Natural killer cell (primary cell): Measurements from ENCODE around the gene SCGB3A1. TPM values are rescaled to one million over a fixed set of nuclear protein-coding genes. Genes with fewer than 3 reads are reported as not detected.

Experiments
- ATAC-seq, 3 donors: fragments of 150-1000 bp in 2 of 3; fragments of 200-7000 bp in 1 of 3; cut with Tn5 transposase; 1 replicate in 1 of 3; 2 replicates in 2 of 3; pipeline ENCODE4 v1.10.0; 2021; ENCODE audit warnings: mild to moderate bottlenecking in 2 of 3, moderate library complexity in 2 of 3
- DNase-seq, 2 donors: peaks; one replicate each; pipeline versions ENCODE4 v3.0.0 to v3.0.0-alpha.2; 2013 to 2021; ENCODE audit warnings: mixed read lengths in 1 of 2
- H3K27ac ChIP-seq: one replicate; pipeline ENCODE4 v1.5.1; 2013; ENCODE audit warnings: mild to moderate bottlenecking, low read length
- H3K27me3 ChIP-seq: one replicate; pipeline ENCODE4 v1.6.1; 2013; ENCODE audit warnings: low read length; ENCODE audit not compliant: control insufficient read depth, insufficient read depth
- H3K36me3 ChIP-seq: one replicate; pipeline ENCODE4 v1.6.1; 2013; ENCODE audit warnings: low read length; ENCODE audit not compliant: control insufficient read depth, insufficient read depth
- H3K4me1 ChIP-seq: one replicate; pipeline ENCODE4 v1.6.1; 2013; ENCODE audit warnings: low read length; ENCODE audit not compliant: control insufficient read depth, insufficient read depth
- H3K4me3 ChIP-seq: one replicate; pipeline ENCODE4 v1.5.1; 2013; ENCODE audit warnings: low read length
- H3K9me3 ChIP-seq: one replicate; pipeline ENCODE4 v1.6.1; 2013; ENCODE audit warnings: low read length; ENCODE audit not compliant: control insufficient read depth, insufficient read depth
- H3K27ac Mint-ChIP-seq, 2 donors: one replicate each; pipeline ENCODE4 v1.8.0; 2022; ENCODE audit warnings: mild to moderate bottlenecking in 2 of 2, mixed read lengths in 2 of 2, moderate library complexity in 1 of 2
- H3K27me3 Mint-ChIP-seq, 2 donors: one replicate each; pipeline ENCODE4 v1.8.0; 2022; ENCODE audit warnings: low read depth in 2 of 2, mixed read lengths in 2 of 2
- H3K36me3 Mint-ChIP-seq: one replicate; pipeline ENCODE4 v1.8.0; 2022; ENCODE audit warnings: mixed read lengths
- H3K4me1 Mint-ChIP-seq, 2 donors: one replicate each; pipeline ENCODE4 v1.8.0; 2022; ENCODE audit warnings: mixed read lengths in 2 of 2
- H3K4me3 Mint-ChIP-seq: one replicate; pipeline ENCODE4 v1.8.0; 2022; ENCODE audit warnings: mild to moderate bottlenecking, moderate library complexity, mixed read lengths
- H3K9me3 Mint-ChIP-seq, 2 donors: one replicate each; pipeline ENCODE4 v1.8.0; 2022; ENCODE audit warnings: mixed read lengths in 2 of 2
- CTCF ChIP-seq: fragments of 200-600 bp; IDR thresholded peaks from one replicate; pipeline ENCODE4 v1.8.0; 2022; ENCODE audit warnings: antibody characterized with exemption
- WGBS: methylation state at CpG from one replicate; pipeline ENCODE4 v1.1.7; 2013; ENCODE audit warnings: missing lambda C conversion rate; ENCODE audit not compliant: insufficient coverage; 5-methylcytosine and 5-hydroxymethylcytosine counted together
- intact Hi-C: fragments of 100-400 bp; cut with micrococcal nuclease; formaldehyde crosslinking; loops from one replicate; pipeline ENCODE4 v1.14.2; 2022
- total RNA-seq, 4 donors: library from RNA; stranded (reverse); fragments of 120-200 nt in 1 of 4; gene quantifications; one replicate each; pipeline versions ENCODE4 v1.2.3 to v1.2.4, GENCODE V29; 2013 to 2022

The SCGB3A1 gene
- total RNA-seq, 3 donors from 2014 or later (not counting 1 experiment from before 2014, with no cell fraction given): not detected

GRCh38 chr5:180631549-180632383 is 40.5 kb upstream of the SCGB3A1 start:
- no peak overlapping the region for H3K27ac ChIP-seq
- intact Hi-C loops: no loop called here
- no peaks in the 10 kb centered on the region for H3K27me3 Mint-ChIP-seq
- DNase-seq: no peak
- ATAC-seq: no peak
- H3K4me3 Mint-ChIP-seq: no peak overlapping the region
- no peaks in the 10 kb centered on the region for H3K36me3 Mint-ChIP-seq
- no peaks in the 10 kb centered on the region for H3K4me1 ChIP-seq
- no peaks in the 10 kb centered on the region for H3K4me1 Mint-ChIP-seq
- TF ChIP-seq CTCF: no peak
- H3K9me3 ChIP-seq: no peaks in the 10 kb centered on the region
- H3K27ac Mint-ChIP-seq: no peak overlapping the region
- no peak overlapping the region for H3K4me3 ChIP-seq
- no peaks in the 10 kb centered on the region for H3K27me3 ChIP-seq
- 87% methylated on average over 36 of the region's 36 CpGs for WGBS
- peaks cover 0 to 2% of the 10 kb centered on the region in 2 donors for H3K9me3 Mint-ChIP-seq
- H3K36me3 ChIP-seq: no peaks in the 10 kb centered on the region

- no peak for TF ChIP-seq CTCF
- no peaks in the 10 kb centered on the region for H3K36me3 ChIP-seq
- H3K4me3 ChIP-seq: no peak overlapping the region
- ATAC-seq (no peak), DNase-seq (no peak)
- Mint-ChIP-seq H3K4me3 (no peak overlapping the region), H3K27ac (no peak overlapping the region), H3K27me3 (no peaks in the 10 kb centered on the region), H3K9me3 (peaks cover 0 to 2% of the 10 kb centered on the region in 2 donors), H3K36me3 (no peaks in the 10 kb centered on the region), H3K4me1 (no peaks in the 10 kb centered on the region)
- intact Hi-C loops: no loop called here
- 93% methylated on average over 22 of the region's 22 CpGs for WGBS
- H3K27ac ChIP-seq: no peak overlapping the region
- no peaks in the 10 kb centered on the region for H3K4me1 ChIP-seq
- H3K27me3 ChIP-seq: no peaks in the 10 kb centered on the region
- H3K9me3 ChIP-seq: no peaks in the 10 kb centered on the region
Measured at GRCh38 chr5:180630426-180630825, 39.1 kb upstream of the SCGB3A1 start.

GRCh38 chr5:180629831-180630382 is 38.6 kb upstream of the SCGB3A1 start:
- Histone ChIP-seq H3K9me3 (no peaks in the 10 kb centered on the region), H3K27me3 (no peaks in the 10 kb centered on the region), H3K4me1 (no peaks in the 10 kb centered on the region), H3K4me3 (no peak overlapping the region), H3K36me3 (no peaks in the 10 kb centered on the region), H3K27ac (no peak overlapping the region)
- H3K36me3 Mint-ChIP-seq: no peaks in the 10 kb centered on the region
- no peak for TF ChIP-seq CTCF
- H3K27ac Mint-ChIP-seq: no peak overlapping the region
- H3K27me3 Mint-ChIP-seq: no peaks in the 10 kb centered on the region
- DNase-seq: no peak
- peaks cover 0 to 2% of the 10 kb centered on the region in 2 donors for H3K9me3 Mint-ChIP-seq
- no peak overlapping the region for H3K4me3 Mint-ChIP-seq
- ATAC-seq: no peak
- intact Hi-C loops: no loop called here
- no peaks in the 10 kb centered on the region for H3K4me1 Mint-ChIP-seq
- 95% methylated on average over 25 of the region's 25 CpGs for WGBS
